Fibroblast of skin of left quadriceps (primary cell): ENCODE results near the gene EFCAB6.

ENCODE experiments used
- DNase-seq, 2 experiments: peaks; one replicate each; pipeline ENCODE4 v3.0.0-alpha.2; 2013; ENCODE audit warnings: low read depth in 2 of 2

The EFCAB6 gene

DNA sequence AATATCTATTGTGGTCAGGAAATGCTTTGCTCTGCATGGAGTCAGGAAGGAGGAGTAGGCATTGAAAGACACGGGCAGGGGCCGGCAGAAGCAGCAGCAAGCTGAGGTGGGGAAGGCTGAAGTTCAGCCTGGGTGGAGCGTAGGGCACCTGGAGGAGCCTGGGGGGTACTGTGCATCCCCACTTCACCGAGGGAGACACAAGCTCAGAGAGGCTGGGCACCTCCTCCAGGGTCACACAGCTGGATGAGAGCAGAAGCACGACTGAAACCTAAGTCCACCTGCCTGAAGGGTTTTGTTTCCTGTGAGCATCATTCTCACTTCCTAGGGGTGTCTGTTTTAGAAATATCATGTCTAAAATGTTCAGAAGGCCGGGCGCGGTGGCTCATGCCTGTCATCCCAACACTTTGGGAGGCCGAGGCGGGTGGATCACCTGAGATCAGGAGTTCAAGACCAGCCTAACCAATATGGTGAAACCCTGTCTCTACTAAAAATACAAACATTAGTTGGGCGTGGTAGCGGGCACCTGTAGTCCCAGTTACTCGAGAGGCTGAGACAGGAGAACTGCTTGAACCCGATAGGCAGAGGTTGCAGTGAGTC lies 262.0 kb downstream of the EFCAB6 start:
- no peak for DNase-seq

DNA sequence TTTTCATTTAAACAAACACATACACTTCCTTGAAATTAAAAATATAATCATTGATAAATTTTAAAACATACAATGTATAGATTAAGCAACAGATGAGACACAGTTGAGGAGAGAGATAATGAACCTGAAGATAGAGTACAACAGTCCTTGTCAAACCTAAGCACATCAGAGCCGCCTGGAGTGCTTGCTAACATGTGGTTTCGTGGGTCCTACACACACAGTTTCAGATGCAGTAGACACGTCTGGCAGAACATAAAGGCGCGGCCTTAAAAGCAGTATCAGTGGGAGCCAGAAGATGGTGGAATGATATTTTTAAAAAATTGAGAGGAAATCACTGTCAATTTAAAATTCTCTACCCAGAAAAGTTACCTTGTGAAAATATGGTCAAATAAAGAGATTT lies 265.9 kb downstream of the EFCAB6 start:
- no peak for DNase-seq

DNA sequence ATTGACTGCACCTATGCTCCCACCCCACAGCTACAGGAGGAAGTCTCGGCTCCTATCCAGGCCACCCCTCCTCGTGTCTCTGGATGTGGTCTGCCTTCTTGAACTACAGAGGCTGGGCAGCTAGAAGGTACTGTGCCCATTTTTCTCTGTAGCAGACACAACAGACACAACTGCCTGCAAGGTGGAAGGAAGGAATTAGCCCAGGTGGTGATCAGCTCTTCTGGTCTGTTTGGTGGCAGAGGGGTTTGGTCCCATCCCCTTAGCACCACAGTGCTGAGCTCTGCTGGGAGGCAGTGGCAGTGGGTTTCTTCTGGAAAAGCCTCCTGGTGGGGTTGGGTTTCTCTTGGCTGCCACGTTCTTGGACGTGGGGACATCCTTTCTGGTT lies 267.8 kb downstream of the EFCAB6 start:
- DNase-seq, result no peak

DNA sequence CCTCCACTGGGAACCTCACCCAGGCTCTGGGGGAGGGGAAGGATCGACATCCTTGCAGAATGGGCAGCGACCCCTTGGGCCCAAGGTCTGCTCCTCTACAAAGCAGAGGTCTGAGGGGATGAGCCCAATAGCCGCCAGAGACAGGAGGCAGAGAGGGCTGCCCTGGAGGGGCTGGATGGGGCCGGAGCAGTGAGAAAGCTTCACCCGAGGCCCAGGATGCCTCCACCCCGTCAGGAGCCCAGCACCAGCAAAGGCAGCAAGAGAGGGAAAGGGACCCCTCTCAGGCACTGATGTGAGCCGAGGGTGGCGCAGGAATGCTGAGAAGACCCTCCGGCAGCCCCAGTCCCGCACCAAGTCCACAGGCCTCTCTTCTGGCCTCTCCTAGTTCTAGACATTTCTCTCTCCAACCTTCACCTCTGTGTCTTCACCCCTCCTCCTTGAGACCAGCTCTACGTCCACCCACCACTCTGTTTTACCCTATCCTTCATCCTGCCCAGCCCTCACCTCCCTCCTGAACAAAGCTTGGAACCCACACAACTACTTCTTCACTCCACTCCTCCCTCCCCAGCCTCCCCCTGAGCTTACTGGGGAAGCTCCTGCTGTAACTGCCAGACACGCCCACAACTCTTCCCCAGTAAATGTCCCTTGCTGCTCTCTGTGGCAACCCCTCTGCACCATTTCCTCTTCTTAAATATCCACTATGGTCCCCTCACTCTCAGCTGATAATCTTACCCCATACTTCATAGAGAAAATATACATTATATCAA lies 268.4 kb downstream of the EFCAB6 start:
- no peak for DNase-seq

DNA sequence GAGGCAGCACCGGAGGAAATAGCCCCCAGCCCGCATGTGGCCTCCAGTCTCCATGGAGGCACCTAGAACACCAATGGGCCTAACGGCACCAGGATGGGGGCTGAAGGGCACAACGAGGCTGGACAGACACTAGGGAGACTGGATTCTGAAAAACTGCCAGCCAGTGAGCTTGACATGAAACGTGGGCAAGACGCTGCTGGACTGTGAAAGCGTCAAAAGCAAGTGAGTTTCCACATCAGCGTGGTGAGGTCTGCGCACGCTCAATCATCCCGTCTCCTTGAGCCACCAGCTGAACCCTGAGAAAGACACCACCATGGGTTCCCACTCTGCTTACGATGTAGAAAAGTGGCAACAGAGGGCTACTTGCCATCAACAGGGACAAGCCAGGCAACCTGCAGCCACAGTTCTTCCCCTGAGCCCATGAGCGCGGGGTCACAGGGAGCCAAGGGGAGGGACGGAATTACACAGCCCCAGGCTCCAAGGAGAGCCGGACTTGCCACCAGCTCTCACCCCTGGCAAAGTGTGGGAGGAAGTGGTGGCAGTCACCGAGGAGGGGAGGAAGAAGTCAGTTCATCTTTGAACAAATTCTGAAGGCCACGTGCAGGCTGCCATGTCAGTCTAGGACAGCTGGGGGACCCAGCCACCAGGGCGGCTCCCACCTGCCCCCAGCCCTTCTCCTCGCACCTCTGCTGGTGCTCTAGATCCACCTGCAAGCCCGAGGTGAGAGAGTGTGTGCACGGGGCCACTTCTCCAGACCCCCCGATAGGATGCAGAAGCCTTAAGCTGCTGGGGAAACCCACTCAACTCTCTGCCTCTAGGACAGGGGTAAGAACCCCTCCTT lies 269.2 kb downstream of the EFCAB6 start:
- DNase-seq, result no peak

DNA sequence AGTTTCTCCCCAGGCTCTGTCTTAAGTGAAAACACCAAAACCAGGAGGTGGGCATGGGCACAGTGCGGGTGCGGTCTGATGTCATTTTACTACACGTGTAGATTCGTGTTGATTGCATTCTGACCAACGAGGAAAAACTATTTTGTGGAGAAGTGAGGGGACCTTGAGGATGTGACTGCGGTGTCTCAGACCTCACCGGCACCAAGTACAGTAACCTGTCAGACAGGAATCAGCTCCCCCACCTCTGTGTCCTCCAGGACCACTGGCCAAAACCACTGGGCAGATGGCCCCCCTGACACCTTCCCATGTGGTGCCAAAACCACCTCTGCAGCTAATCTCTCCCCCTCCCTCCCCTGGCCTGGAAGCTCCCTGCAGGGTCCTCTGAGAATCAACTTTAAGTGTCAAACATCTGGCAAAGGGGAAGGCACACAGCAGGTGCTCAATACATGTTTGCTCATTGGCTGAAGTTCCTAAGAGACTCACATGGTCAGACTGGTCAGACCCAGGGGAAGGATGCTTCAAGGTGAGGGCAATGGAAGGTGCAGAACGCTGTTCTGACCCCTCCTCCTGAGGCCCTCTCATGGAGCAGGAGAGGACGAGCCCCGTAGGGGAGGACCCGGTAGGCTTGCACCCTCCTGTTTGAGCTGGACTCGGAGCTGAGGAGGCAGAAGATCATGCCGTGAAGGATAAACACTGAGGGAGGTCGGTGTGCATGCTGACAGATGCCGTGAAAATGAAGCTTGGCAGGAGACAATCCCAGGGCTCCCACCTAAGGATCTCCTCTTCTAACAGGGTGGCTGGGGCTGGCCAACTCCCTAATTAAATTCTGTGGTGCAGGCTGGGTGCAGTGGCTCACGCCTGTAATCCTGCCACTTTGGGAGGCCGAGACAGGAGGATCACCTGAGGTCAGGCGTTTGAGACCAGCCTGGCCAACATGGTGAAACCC lies 270.4 kb downstream of the EFCAB6 start:
- no peak for DNase-seq

DNA sequence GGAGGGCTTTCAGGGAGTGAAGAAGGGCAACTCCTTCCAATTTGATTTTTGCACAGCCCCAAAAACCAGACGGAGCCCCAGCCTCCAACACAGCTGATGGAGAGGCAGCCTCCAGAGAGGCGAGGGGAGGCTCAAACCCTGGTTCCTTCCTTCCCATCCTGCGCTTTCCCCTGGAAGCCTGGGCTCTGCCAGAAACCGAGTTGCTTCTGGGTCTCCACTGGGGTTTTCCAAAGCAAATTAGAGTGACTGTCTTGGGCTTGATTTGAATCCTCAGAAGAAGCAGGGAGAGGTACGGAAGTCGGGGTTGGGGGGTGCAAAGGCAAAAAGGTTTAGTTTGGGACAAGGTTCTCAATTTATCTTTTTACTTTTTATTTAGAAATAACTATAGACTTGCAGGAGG lies 271.1 kb downstream of the EFCAB6 start:
- no peak for DNase-seq

DNA sequence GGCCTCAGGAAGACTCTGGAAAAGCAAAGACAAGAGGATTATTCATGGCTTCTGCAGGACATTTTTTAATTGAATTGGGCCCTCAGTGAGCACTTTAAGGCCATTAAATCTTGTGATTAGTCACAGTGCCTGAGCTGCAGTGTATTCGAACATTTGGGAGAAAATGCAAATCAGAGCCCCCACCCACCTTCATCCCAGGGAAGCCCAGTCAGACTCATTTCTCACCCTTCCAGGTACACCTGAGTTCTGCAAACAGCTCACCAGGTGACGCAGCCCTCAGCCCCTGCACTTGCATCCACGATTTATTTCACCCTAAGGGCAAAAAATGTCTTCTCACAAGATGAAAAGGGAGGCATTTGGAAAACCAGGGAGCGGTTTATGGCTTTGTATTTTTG lies 271.6 kb downstream of the EFCAB6 start:
- DNase-seq, result no peak

DNA sequence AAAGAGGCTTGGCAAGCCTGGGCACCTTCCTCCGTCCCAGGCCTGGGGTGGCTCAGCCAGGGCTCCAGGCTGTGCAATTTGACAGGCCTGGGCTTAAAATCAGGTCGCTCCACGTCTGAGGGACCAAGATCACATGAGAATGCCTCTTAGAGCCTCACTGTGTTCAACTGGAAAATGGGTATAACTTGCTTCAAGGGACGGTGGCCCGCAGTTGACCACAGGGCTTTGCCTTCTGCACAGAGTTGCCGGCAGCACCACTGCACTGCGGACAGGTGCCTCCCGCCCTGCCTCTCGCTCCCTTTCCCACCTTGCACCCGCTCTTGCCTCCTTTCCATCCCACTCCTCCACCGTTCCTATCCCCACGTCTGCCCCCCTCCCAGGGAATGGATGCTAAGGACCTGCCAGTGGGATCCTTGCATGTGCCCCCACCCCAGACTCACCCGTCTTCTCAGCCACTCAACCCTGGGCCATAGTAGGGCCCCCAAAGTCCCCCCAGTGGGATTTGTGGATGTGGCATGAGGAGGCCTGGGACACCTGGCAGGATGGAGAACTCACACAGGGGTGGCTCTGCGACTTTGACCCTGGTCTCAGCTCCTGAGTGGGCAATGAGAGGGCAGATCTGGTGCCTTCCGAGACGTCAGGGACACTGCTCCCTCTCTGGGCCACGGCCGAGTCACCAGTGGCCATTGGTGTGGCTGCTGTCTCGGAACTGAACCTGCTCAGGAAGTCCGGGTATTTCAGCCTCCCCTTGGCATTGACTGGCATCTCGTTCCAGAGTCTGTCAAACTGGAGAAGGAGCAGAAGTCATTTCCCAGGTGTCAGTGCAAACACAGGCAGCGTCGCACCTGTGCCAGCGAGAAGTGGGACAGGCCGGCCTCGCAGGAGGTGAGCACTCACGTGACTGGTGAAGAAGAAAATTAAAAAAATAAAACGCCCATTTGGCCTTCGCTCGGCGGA lies 272.3 kb downstream of the EFCAB6 start:
- DNase-seq, result no peak

DNA sequence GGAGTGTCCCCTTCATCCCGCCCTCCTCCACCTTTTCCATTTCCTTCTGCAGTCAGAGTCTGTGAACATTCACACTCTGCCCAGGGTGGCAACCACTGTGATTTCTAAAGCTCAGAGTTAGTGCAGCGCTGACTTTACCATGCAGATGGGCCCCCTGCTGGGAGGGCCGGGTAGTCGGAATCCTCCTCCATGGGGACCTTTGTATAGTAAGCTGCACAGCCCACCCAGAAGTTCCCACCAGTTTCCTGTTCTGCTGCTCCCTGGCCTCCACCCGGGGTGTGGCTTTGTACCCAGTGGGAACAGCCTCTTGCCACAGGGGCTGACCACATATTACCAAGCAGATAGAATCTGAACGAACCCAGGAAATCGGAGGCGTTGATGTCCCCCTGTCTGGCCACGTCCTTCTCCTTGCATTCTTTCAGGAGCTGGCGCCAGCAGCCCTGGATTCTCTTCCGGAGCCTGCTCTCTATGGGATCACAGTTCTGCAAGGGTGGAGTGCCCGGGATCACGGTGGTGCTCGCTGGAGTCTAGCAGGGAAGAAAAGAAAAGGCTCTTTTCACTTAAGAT lies 275.0 kb downstream of the EFCAB6 start:
- DNase-seq, result no peak

DNA sequence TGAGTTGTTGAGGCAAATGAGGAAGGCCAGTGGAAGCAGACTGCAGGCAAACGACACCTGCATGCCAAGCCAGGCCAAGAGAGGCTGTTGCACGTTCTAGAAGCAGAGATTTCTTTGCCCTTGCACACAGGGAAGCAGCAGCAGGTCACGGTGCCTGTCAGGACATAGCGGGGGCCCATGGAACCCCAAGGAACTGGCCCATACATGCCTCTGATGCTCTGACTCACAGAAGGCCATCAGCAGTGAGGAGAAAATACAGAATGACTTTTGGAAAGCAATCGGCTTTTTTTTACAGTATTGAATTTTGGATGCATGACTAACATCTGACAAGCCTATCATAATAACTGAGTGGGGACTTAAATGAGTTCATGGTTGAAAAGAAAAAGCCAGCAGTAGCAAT lies 276.4 kb downstream of the EFCAB6 start:
- DNase-seq, result no peak

DNA sequence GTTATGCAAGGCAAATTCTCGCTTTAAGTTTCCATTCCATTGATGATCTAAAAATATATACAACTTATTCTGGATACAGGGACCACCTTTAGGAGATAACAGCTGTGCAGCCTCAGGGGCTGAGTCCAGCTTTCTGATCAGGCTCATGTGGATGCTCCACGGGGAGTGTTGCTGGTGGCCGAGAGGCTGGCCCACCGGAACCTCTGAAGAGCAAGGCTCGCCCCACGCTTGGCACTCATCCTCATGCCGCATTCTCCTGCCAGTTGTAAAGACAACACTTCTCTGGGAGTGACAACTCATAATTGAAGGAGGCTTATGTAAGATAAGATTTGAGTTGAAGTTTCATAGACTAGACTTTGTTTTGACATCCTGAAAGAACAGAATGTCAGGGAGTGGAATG lies 276.8 kb downstream of the EFCAB6 start:
- no peak for DNase-seq

DNA sequence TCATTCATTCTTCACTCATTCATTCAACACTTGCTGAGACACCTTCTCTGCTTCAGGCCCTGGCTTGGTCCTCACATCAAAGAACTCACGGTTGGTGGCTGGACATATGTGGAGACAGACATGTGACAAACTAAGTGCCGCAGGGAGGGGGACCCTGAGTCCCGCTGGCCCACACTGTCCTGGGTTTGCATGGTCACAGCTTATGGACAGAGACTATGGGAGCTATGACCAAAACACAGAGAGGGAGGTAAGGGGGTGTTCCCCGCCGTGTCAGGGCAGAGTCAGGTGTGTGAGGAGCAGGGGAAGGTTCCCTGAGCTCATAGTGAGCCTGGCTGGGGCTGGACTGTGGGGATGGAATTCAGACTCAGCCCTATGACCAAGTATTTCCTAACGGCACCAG lies 277.2 kb downstream of the EFCAB6 start:
- DNase-seq, result no peak

DNA sequence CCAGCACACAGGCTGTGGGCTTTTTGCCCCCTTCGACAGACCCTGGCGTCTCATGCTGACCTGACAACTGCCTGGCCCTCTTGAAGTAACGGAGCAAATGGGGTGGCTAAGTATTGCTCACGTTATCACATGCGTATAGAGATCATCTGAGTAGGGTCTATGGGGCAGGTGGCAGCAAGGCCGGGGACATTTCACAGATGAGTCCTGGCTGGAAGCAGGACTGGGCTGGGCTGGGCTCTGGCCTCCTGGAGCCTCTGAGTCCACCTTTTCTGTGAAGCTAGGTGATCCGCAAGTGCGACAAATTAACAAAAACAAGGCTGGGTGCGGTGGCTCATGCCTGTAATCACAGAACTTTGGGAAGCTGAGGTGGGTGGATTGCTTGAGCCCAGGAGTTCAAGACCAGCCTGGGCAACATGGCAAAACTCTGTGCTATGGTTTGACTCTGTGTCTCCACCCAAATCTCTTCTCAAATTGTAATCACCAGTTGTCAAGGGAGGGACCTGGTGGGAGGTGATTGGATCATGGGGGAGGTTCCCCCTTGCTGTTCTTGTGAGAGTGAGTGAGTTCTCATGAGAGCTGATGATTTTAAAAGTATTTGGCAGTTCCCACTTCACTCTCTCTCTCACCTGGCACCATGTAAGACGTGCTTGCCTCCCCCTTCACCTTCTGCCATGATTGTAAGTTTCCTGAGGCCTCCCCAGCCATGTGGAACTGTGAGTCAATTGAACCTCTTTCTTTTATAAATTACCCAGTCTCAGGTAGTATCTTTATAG lies 278.3 kb downstream of the EFCAB6 start:
- no peak for DNase-seq

DNA sequence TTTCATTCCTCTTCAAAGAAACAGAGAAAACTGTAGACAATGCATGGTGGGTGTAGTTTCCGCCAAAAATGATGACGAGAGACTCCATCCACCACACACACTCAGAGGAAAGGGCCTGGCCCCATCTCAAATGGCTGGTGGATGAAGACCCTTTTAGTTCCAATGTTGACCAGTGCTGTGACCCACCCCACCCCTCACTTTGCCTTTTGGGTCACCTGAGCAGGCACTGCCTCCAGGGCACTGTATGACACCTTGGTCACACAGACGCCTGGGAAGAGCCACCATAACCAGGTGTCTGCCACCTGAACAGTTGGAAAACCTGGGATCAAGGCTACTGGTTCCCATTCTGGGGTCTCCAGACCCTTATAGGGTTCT lies 279.0 kb downstream of the EFCAB6 start:
- DNase-seq, result no peak

DNA sequence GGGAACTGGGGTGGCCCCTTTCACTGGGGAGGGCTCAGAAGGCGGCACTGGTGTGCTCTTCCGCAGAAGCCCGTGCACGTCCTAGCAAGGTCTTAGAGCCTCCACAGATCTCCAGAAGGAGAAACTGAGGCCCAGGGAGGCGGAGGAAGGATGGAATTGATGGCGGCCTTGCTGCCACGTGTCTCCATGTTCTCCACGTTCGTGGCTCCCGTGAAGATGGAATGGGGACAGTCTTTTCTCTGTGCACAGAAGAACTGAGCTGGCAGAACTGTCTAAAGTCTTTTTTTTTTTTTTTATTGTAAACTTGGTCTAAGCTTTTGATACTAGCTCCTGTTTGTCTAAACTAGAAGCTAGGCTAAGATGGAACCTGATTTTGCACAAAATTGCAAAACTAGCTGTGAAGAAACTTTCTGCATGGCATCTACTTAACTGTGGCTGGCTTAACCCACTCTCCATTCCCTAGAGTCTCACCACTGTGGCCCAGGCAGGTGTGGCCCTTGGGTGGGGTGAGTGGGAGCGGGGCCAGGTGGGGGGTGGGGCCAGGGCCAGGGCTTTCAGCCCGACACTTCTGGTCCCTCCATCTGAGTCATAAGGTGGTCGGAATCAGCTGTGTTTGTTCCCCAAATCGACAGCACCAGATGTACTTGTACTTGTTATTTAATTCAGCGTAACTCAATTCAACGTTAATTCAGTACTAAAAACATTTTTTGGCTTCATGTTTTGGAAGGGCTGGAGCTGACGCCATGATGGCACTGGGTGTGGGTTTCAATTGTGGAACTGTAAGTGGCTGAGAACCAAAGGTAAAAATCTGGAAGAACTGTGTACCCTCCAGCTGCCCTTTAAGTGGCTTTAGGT lies 279.6 kb downstream of the EFCAB6 start:
- no peak for DNase-seq

DNA sequence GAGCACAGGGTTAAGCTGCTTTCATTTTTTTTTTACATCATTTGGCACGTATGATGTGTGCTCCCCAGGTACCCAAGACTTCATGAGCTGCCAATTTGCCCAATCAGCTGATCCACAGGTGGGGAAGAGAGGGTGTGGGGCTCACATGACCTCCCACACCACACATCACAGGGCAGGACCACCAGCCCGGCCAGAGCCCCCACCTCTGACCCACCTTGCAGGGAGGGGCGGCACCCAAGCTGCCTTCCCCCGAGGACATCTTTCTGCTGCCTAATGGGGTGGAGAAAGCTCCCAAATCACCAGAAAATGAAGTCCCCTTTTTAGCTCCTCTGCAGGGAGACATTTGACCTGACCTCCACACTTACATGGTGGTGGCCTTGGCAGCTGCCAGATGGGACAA lies 280.5 kb downstream of the EFCAB6 start:
- no peak for DNase-seq

DNA sequence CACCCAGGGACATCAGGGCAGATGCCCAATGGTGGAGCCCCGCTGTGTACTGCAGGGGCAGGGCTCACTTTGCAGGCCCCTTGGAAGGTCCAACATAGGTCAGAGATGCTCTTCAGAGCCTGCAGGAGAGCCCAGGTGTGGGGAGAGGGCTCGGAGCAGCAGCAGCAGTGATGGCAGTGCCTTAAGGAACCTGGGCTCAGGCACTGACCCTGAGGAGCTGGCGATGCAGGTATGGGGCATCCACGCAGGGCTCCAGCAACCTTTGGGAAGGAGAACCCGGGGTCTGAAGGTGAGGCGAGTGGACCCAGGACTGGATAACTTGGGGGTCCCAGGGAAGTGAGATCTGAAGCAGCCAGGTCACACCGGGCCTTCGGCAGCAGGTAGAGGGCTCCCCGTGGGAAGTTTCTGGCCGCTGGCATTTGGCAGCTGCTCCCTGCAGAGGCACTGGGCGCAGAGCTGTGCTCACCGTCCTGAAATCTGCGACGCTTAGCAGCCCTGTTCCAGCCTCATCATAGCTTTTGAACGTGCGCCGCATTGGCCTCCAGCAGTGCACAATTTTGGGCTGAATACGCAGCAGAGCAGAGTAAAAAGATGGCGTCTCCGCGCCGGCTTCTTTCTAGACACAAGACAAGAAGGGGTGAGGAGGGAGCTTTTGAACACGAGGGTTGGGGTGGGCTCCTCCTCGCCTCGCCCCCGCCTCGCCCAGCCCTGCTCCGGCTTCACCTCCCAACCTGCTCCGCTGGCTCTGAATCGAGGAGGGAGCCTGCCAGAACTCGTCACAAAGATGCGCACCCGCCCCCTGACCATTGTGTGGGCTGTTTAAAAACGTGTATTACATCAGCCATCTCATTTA lies 281.5 kb downstream of the EFCAB6 start:
- DNase-seq, result no peak
